ENCODE measurements around the gene BEND2. TPM values are rescaled to one million over a fixed set of nuclear protein-coding genes. Genes with fewer than 3 reads are reported as not detected.

Gene BEND2
- total and polyA plus RNA-seq, 9 donors = 0.02 TPM; not detected in 8

GRCh38 chrX:18227458-18227857, 6.8 kb upstream of the BEND2 start:
- Histone ChIP-seq H3K36me3 (no peaks in the 10 kb centered on the region), H3K4me1 (ENCODE audit: insufficient read depth) (no peaks in the 10 kb centered on the region), H3K4me3 (no peak overlapping the region), H3K9me3 (no peaks in the 10 kb centered on the region), H3K27ac (no peak overlapping the region), H3K27me3 (no peaks in the 10 kb centered on the region)
- intact Hi-C loops (cut with DNase I) = no loop called here
- WGBS, 3 donors = 84 to 89% (median 85%) methylated on average over 7 of the region's 7 CpGs
- TF ChIP-seq POLR2A (IDR thresholded peaks at IDR 0.05) (no peak), EP300 (IDR thresholded peaks at IDR 0.05) (no peak), CTCF (IDR thresholded peaks at IDR 0.05) (no peak)
- no peak for DNase-seq

GRCh38 chrX:18210470-18210869, 10.2 kb downstream of the BEND2 start:
- 10 to 14% (median 12%) methylated on average over 2 of the region's 2 CpGs for WGBS, 3 donors
- no peak for DNase-seq
- H3K27ac ChIP-seq = no peak overlapping the region
- TF ChIP-seq POLR2A (IDR thresholded peaks at IDR 0.05) = no peak
- no peak for TF ChIP-seq EP300 (IDR thresholded peaks at IDR 0.05)
- peak in 1 of 3 donors; percentile 36 for TF ChIP-seq CTCF (IDR thresholded peaks at IDR 0.05)
- intact Hi-C loops (cut with DNase I) = no loop called here
- no peaks in the 10 kb centered on the region for H3K36me3 ChIP-seq
- H3K9me3 ChIP-seq = no peaks in the 10 kb centered on the region
- H3K27me3 ChIP-seq = no peaks in the 10 kb centered on the region
- no peaks in the 10 kb centered on the region for H3K4me1 ChIP-seq (ENCODE audit: insufficient read depth)
- H3K4me3 ChIP-seq = no peak overlapping the region

GRCh38 chrX:18206657-18207056, 14.0 kb downstream of the BEND2 start:
- Histone ChIP-seq H3K4me3 (no peak overlapping the region), H3K27me3 (no peaks in the 10 kb centered on the region), H3K27ac (no peak overlapping the region), H3K9me3 (no peaks in the 10 kb centered on the region), H3K4me1 (ENCODE audit: insufficient read depth) (no peaks in the 10 kb centered on the region), H3K36me3 (no peaks in the 10 kb centered on the region)
- TF ChIP-seq POLR2A (IDR thresholded peaks at IDR 0.05) (no peak), EP300 (IDR thresholded peaks at IDR 0.05) (no peak), CTCF (IDR thresholded peaks at IDR 0.05) (no peak)
- 73 to 78% (median 76%) methylated on average over 8 of the region's 8 CpGs for WGBS, 3 donors
- intact Hi-C loops (cut with DNase I) = no loop called here
- DNase-seq = no peak

GRCh38 chrX:18203631-18204030, 17.1 kb downstream of the BEND2 start:
- no peak for DNase-seq
- TF ChIP-seq POLR2A (IDR thresholded peaks at IDR 0.05) (no peak), EP300 (IDR thresholded peaks at IDR 0.05) (no peak), CTCF (IDR thresholded peaks at IDR 0.05) (no peak)
- H3K4me3 ChIP-seq = no peak overlapping the region
- no peaks in the 10 kb centered on the region for H3K9me3 ChIP-seq
- no peak overlapping the region for H3K27ac ChIP-seq
- intact Hi-C loops (cut with DNase I) = no loop called here
- H3K36me3 ChIP-seq = no peaks in the 10 kb centered on the region
- no peaks in the 10 kb centered on the region for H3K4me1 ChIP-seq (ENCODE audit: insufficient read depth)
- H3K27me3 ChIP-seq = no peaks in the 10 kb centered on the region
- 75% methylated on average over 5 of the region's 5 CpGs for WGBS, 3 donors

GRCh38 chrX:18194688-18195087, 26.0 kb downstream of the BEND2 start:
- Histone ChIP-seq H3K4me1 (ENCODE audit: insufficient read depth) (no peaks in the 10 kb centered on the region), H3K9me3 (no peaks in the 10 kb centered on the region), H3K27me3 (no peaks in the 10 kb centered on the region), H3K4me3 (no peak overlapping the region), H3K27ac (no peak overlapping the region), H3K36me3 (no peaks in the 10 kb centered on the region)
- intact Hi-C loops (cut with DNase I) = no loop called here
- TF ChIP-seq CTCF (IDR thresholded peaks at IDR 0.05) (no peak), EP300 (IDR thresholded peaks at IDR 0.05) (no peak), POLR2A (IDR thresholded peaks at IDR 0.05) (no peak)
- 43 to 55% (median 48%) methylated on average over 1 of the region's 1 CpG for WGBS, 3 donors
- no peak for DNase-seq
